GM19238 (cell line): ENCODE data around the gene LCNL1.
"Not testable (repeated sequence)": the region's sequence is repeated elsewhere in the genome, so short reads cannot be mapped to it uniquely, and the experiment has no call there.

Experiments
- DNase-seq: peaks from one replicate; pipeline ENCODE4 v3.0.0; 2011; ENCODE audit warnings: low spot score; ENCODE audit not compliant: insufficient read length

LCNL1 gene

GRCh38 chr9:136991993-136992818 lies 9.4 kb downstream of the LCNL1 start, which contains the start of gene PAXX:
Gene PAXX (plus strand): TSS chr9:136992422. CDS start chr9:136992444, 22 bp downstream.
- peak; percentile 100 for DNase-seq

- DNase-seq = no peak
These were observed 10.1 kb downstream of the LCNL1 start for GRCh38 chr9:136992819-136993369.

GRCh38 chr9:136994180-136994887 lies 11.5 kb downstream of the LCNL1 start:
- no peak for DNase-seq

- DNase-seq = no peak
These were observed 12.1 kb downstream of the LCNL1 start for GRCh38 chr9:136994888-136995230.

- DNase-seq = no peak
These were observed 12.6 kb downstream of the LCNL1 start for GRCh38 chr9:136995362-136995761.

GRCh38 chr9:136995772-136996311 lies 13.0 kb downstream of the LCNL1 start:
- no peak for DNase-seq

GRCh38 chr9:136996361-136997292 lies 13.8 kb downstream of the LCNL1 start, which contains the start of gene CLIC3:
Gene CLIC3 (minus strand): TSS chr9:136996568. CDS start chr9:136996543, 25 bp downstream.
- DNase-seq = no peak

GRCh38 chr9:136997371-136997770 lies 14.6 kb downstream of the LCNL1 start:
- DNase-seq = no peak

- no peak for DNase-seq
These were observed 15.0 kb downstream of the LCNL1 start for GRCh38 chr9:136997830-136998234.

- peak; percentile 89 for DNase-seq
These were observed 17.6 kb downstream of the LCNL1 start for GRCh38 chr9:137000177-137000930.

- DNase-seq = no peak
These were observed 19.3 kb downstream of the LCNL1 start for GRCh38 chr9:137001857-137002645.

GRCh38 chr9:137002646-137003041 lies 19.9 kb downstream of the LCNL1 start:
- no peak for DNase-seq

- not testable (repeated sequence) for DNase-seq
These were observed 21.5 kb downstream of the LCNL1 start for GRCh38 chr9:137004285-137004684.

GRCh38 chr9:137006116-137007003 lies 23.6 kb downstream of the LCNL1 start:
- DNase-seq = no peak

- DNase-seq = no peak
These were observed 24.5 kb downstream of the LCNL1 start for GRCh38 chr9:137007108-137007815.

- DNase-seq = no peak
These were observed 25.1 kb downstream of the LCNL1 start for GRCh38 chr9:137007816-137008270.

- DNase-seq = no peak
These were observed 25.5 kb downstream of the LCNL1 start for GRCh38 chr9:137008312-137008711.

GRCh38 chr9:137009217-137009616 lies 26.4 kb downstream of the LCNL1 start:
- no peak for DNase-seq
